Fibroblast of the conjunctiva (primary cell): Measurements from ENCODE around the gene POC1A.

ENCODE experiments used
- DNase-seq: peaks from one replicate; pipeline ENCODE4 v3.0.0-alpha.2; 2010; ENCODE audit warnings: low read depth

Gene POC1A

DNA sequence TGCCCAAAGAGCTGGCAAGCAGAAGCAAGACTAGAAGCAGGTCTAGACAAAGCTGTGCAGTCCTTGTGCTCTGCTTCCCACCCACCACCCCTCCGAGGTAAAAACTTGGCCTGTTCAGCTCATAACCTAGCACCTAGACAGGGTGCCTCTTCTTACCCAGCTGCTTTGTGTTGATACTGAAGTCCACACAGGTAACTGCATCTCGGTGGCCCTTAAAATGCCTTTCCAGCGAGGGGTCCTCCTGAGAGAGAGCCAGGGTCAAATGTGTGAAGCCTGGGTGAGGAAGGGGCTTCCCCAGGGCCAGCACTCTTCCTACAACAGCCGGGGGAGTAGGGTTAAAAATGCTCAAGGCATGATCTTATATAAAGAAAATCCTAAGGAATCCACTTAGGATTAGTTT is 3.4 kb downstream of the POC1A start:
- DNase-seq, result no peak

DNA sequence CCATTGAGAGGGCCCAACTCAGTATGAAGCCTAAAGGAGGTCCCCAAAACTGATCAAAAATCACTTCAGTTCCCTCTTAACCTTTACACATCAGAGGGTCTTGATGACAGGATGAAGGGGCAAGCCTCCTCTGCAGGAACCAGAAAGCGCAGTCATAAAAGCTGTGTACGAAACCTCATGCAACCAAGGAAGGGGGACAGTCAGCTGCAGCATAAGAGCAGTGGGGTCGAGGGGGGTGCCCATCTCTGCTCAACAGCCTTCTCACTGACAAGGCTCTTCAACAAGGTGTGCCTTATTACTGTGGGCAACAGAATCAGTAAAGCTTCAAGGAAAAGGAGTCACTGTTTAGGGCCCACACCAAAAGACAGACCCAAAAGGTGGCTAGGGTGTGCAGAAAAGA is 3.9 kb downstream of the POC1A start:
- no peak for DNase-seq

DNA sequence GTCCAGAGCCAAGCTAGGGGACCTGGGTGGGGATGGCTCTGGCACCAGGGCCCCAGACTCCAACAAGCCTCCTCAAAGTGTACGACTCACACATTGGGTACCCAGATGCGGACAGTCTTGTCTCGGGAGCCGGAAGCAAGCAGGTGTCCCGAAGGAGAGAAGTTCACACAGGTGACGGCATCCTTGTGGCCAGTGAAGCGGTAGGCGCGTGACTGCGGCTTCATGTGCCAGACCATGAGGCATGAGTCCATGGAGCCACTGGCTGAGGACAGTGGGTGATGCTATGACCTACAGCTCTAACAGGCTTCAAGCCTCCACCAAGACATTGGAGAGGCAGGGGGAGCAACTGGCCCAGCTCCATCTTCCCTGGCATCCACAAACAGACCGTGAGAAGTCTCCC is 4.5 kb downstream of the POC1A start:
- no peak for DNase-seq

DNA sequence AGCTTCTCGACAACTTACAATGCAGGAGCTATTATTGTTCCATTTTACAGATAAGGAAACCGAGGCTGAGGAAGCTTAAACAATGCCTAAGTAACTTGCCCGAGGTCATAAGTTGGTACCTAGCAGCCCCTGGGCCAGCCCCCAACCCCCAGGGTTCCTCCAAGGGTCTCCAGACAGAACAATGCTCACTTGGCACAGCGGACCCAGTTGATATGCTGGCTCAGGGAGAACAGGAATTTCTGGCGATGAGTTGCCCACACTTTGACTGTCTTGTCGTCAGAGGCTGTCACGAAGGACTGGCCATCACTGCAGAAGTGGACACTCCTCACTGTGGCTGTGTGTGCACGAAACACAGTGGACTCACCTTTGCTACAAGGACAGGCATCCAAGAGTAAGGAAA is 5.2 kb downstream of the POC1A start:
- no peak for DNase-seq

DNA sequence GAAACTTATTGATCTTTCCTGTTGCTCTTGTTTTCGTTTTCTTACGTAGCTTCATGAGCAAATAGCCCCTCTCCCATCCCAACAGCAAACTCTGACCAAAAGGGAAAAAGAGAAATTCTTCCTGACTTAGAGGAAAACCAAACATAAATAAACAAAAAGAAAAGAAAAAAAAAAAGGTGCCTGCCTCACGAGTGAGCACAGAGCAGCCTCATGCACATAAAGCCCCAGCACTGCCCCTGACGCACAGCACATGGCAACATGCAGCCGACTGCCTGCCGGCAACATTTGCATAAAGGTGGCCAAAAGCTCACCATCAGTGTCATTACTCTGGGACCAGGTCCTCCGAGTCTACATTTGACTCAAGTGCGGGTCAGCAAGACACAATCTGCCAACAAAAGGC is 6.4 kb downstream of the POC1A start:
- DNase-seq, result no peak

DNA sequence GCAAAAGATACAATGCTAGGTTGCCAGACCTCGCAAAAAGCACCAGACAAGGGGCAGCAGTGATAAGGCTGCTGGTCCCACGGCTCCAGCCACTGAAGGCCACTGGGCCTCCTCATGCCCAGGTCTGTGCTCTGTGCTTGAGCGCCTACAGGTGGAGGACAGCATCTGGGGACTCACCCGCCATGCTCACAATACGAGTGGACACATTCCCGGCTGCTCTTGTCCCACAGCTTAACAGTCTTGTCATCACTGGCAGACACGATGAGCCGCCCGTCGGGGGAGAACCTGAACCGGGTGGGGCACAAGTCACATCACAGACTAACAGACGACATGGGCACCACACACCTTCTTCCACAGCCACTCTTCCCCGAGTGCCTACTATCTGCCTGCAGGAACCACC is 7.4 kb downstream of the POC1A start:
- no peak for DNase-seq

DNA sequence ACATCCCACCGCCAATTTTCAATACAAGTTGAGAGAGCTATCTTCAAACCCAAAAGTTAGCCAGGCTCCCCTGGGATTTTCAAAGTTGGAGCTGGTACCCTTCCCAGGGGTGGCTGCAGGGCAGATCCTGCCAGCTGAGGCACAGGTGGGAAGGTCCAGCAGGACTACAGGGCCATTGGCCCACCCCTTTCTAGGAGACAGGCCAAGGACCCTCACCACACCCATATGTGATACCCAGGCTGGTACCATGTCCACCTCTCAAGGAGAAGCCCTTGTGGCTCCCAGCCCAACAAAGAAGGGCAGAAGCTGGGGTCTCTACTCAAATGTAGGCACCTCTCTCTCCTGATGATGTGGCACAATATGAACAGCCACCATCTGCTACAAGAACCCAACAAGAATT is 8.0 kb downstream of the POC1A start:
- DNase-seq, result no peak

DNA sequence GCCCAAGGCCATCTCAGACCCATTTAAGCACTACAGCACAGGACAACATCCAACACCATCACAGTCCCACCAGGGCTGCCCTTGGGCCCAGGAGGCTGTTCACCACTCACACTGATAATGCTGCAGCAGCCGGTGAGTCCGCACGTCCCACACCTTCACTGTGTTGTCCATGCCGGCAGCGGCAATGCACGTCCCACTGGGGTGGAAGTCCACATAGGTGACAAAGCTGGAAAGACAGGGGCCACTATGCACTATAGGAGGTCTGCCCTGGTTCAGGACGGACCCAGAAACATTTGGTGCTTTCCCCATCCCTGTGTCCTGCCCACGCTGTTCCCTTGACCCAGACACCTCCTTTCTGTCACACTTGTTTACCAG is 8.5 kb downstream of the POC1A start:
- no peak for DNase-seq

DNA sequence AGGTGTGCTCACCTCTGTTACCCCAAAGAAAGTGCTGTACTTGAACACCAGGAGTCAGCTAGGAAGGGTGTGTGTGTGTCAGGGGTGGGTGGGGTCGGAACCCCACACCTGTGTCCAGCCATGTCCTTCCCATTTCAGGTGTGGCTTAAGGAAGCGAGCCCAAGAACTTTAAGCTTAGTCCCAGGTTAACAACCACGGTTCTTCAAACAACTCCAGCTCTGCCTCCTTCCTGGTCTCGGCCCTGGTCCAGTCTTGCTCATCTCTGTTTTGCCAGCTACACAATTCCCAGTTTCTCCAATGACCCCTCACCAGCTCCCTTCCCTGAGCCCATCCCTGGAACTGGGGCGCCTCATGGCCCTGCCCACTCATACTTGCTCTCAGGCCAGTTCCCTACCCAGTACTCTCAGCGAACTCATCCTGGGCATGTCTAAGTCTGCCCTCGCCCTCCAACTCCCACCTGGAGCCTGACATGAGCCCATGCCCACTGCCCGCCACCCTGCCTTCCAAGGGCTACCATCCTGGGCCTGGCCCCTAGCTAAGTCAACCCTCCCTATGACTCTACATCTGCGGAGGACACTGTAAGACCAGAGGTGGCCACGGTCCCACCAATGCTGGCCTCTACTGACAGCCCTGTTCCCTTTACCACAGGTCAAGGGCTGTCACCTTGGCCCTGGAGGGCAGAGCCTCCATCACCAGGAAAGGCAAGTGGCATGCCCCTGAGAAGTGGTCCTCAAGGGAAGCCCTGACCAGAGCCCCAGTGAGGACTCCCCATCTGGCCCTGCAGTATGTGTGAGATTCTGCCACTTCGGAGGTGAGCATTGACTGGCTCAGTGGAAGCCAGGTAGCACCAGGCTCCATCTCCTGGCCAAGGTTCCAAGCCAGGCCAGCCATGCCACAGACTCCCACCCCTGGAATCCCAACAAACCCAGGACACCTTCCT is 9.2 kb downstream of the POC1A start:
- DNase-seq, result no peak

DNA sequence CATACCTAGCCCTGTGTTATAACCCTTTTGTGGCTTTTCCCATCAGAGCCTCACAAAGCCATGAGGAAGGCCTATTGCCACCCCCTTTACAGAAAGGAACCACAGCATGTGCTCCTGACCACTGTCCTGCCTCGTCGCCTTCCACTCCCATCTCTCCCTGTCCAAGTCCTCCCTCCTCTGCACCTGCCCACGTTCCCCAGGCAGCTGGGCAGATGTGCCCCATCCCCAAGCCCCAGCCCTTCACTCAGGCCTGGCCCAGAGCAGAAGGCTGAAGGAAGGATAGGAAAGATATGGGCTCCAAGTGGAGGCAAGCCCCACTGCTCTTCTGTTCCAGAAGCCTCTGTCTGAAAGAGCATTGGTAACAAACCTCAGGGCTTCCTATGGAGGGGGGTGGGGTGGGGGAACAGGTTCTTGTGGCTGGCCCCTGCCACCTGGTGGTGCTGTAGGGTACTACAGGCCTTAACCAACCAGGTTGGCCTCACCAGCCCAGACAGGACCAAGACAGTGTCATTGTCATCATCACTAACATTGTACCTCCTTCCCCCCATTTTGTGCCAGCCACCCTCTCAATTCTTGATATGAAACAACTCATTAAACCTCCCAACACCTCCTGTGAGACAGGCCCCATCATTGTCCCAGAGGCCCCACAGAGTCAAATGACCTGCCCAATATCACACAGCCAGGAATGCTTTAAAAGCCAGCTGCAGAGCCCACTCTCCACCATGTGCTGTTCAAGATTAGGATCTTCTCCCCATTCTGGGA is 10.0 kb downstream of the POC1A start:
- peak; percentile 68 for DNase-seq

DNA sequence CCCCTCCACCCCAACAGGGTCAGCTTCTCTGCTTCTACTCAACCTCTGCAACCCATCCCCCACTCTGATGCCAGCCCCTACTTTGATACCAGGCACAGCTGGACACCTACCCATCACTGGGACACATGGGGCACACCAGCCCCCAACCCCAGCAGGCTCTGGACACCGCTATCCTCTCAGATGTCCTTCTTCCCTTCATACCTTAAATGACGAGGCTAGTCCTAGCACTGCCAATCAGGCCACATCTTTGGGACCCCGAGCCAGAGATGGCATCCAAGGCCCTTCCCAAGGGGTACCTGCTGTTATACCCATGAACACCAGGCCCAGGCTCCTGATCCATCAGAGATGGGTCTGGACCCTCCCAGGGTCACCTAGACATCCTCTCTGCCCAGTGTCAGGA is 10.6 kb downstream of the POC1A start:
- DNase-seq, result no peak

DNA sequence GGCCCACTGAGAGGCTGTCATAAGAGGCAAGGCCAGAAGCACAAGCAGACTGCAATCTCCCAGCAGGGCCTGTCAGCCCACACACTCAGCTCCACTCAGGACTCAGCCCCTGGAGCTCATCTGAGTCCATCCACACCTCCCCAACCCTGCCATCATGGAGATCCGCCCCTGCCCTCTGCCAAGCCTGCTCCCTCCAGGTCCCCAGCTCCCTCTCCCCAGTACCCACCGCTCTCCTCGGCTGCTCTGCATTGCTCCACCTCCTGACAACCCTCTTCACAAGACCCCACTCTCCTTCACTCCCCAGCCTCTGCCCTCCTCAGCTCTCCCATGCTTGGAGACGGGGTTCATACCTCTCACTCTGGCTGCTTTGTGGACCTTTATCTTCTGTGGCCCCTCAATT is 11.1 kb downstream of the POC1A start:
- DNase-seq, result no peak

DNA sequence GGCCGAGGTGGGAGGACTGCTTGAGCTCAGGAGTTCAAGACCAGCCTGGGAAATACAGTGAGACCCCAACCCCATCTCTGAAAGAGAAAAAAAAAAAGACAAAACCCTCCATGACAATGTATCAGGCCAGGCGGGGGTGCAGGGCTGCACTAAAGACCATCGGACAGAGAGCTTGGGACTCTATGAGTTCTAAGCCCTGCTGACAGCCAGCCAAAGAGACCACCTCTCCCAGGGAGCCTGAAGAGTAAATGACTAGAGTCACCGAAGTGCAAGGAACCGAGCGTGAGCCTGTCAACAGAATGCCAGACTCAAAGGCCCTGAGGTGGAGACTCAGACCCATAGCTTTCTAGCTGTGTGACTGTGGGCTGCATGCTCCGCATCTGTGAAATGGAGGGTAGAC is 12.5 kb downstream of the POC1A start:
- DNase-seq, result no peak

DNA sequence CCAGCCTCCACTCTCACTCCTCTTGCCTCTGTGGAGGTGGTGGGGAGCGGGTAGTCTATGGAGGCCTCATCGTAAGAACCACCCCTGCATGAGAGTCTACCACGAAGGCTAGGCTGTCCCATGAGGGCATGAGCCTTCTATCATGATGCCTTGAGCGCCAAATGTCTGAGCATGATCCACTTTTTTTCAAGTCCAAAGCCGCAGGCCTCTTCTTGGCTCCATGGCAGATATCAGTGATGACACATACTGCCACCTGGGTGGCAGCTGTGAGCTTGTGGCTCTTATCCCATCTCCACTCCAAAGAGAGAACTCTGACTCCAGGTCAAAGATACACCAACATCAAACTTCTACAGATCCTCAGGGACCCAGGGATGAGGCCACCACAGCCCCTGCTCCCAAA is 13.5 kb downstream of the POC1A start:
- DNase-seq, result no peak

DNA sequence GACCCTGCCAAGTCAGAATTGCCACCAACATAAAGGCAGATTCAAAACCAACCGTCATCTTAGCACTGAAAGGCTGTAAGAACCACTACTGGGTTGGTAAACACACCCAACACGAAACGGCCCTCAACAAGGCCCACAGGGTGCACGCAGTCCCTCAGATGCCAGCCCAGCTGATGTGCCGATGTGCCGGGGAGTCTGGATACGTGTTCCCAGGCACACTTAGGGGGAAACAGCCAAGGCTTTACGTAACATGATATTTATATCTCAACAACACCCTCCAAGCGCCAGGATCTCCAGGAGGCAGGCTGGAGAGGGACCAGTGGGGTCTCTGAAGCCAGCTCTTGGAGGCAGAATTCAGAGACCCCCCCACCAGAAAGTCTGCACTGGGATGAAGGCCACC is 14.2 kb downstream of the POC1A start:
- no peak for DNase-seq

DNA sequence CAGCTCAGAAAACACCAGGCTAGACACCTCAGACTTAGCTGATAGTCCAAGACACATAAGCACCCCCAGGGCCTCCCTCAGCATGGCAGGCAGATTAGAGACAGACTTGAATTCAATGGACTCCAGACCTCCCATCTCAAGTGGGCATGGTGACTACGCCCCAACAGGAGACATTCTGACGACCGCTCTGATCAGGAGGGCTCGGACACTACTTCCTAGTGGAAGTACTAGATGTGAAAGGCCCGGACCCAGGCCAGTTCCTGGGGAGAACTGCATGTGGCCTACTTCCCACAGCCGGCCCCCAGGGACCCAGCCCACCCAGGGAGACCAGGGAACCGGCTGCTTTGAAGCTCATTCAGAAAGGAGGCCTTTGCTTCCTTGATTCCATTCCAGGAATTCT is 16.9 kb downstream of the POC1A start:
- no peak for DNase-seq

DNA sequence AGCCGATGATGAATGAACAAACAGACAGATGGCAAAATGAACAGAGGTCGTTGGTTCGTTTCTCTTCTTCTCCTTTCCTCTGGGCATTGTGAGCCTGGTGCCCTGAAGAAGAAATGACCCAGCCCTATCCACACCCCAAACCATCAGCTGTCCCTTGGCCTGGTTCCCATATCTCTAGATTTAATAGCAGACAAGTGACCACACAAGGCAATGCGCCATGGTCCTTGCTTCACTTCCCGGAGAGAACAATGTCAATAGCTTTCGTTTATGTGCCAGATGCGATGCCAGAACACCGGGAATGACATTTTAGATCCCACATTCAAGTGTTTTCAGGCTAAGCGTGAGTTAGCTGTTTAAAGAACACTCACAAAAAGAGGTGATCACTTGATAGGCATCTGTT is 17.7 kb downstream of the POC1A start:
- no peak for DNase-seq

DNA sequence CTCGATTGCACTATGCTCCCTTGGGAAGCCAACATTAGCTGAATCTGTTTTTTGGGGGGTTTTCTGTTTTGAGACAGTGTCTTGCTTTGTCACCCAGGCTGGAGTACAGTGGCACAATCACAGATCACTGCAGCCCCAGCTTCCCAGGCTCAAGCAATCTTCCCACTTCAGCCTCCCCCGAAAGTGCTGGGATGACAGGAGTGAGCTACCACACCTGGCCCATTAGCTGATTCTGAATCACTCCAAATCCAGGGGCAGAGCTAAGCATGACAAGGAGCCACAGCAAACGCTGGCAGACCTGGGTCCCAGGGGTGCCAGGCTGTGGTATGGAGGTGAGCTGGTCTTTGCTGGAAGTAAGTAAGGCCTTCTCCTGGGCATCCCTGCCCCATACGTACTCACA is 18.9 kb downstream of the POC1A start:
- DNase-seq, result no peak

DNA sequence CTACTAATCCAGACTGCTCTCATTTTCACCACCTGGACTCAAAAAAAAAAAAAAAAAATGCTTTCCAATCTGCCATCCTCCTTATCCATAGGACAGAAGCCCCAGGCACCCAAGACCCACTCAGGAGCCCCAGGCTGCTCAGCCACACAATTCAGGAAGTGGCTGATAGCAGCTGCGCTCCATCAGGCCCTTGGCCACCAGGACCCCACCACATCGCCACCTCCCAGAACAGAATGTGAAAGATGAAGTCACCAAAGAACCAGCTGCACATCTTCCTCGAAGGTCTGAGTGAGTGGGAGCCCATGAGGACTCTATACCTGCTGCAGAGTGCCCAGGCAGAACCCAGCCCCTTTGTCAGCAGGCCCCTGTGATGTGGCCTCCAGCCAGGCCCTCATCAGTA is 19.5 kb downstream of the POC1A start:
- DNase-seq, result no peak

DNA sequence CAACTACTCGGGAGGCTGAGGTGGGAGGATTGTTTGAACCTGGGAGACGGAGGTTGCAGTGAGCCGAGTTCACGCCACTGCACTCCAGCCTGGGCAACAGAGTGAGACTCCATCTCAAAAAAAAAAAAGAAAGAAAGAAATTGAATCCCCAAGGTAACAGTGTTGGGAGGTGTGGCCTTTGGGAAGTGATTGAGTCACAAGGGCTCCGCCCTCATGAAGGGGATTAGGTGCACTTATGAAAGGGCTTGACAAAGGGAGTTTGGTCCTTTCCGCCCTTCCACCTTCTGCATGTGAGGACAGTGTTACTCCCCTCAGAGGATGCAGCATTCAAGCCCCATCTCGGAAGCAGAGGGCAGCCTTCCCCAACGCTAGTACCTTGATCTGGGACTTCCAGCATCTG is 21.3 kb downstream of the POC1A start:
- no peak for DNase-seq

DNA sequence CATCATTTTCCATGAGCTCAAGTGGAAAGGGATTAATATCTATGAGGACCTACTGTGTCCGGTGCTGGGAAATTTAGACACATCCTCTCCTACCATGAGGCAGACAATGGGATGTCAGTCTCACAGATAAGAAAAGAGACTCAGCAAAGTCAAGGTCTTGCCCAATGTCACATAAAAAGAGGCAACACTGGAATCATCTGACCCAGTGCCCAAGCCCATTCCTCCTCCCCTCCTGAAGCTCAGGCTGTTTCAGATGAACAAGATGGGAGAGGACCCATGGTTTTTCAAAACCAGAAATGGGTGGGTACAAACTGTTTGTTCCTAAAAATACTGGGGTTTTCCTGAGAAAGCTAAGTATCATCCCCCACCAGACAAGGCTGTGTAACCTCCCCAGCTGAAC is 22.2 kb downstream of the POC1A start:
- no peak for DNase-seq

DNA sequence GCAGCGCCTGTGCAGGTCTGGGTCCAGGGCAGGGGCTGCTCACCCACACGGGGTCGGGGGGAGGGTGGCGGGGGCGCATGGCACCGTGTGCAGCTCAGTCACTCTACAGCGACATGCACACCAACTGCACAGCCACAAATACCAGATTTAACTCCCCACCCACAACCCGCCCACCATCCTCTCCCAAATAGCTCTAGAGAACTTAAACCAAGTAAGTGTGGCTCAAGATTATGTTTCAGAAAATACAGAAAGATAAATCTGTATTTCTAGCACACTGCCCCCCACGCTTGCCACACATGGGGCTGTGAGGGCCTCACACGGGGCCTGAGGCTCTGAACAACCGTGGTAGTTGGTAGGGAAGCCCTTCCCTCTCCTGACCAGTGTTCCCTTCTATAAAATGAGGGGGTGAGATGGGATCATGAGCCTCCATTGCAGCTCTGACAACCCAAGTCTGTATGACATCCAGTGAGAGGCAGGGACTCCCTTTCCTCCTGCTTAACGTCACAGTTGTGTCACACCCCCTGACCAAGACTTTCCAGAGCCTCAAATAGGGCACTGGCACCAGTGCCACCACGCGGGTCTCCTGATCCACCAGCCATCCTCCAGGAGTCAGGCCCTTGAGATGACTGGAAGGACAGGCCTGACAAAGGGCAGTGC is 23.1 kb downstream of the POC1A start:
- no peak for DNase-seq

DNA sequence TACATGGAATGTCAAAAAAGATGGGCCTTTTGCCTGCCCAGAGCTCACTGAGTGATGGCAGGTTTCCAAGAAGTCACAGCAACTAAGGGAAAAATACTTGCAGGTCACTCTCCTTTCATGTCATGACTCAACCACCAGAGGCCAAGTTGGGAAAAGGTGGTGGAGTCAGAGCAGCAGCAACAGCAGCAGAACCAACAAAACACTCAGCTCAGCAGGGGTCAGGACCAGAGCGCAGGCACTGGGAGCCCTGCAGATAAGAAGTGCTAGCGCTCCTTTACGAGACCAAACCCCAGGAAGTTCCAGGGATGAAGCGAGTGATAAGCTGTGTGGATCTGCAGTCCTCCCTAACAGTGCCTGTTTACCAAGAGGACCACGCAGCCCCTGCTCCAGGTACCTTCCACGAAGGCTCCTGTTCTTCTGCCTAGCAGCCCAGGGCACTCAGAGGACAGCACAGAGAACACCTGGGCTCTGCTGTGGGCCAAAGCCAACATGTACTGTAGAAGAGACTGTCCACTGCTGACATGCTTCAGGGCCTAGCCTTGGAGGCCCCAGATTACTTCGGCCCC is 26.0 kb downstream of the POC1A start:
- DNase-seq, result no peak
